Upper lobe of left lung (tissue), 6 donors: Measurements from ENCODE around the gene BLVRB. TPM values are rescaled to one million over a fixed set of nuclear protein-coding genes. Genes with fewer than 3 reads are reported as not detected.
A peak's percentile ranks its signal among the peaks of the same experiment; 100 is the strongest.
"Not testable (repeated sequence)": the region's sequence is repeated elsewhere in the genome, so short reads cannot be mapped to it uniquely, and the experiment has no call there.

Experiments
- ATAC-seq, 2 donors: fragments of 200-7000 bp; cut with Tn5 transposase; one replicate each; pipeline ENCODE4 v1.9.1; 2022; ENCODE audit warnings: mild to moderate bottlenecking in 2 of 2, moderate library complexity in 2 of 2; ENCODE audit not compliant: low FRiP score in 2 of 2
- DNase-seq, 2 donors: peaks; one replicate each; pipeline ENCODE4 v3.0.0-alpha.2; 2019 to 2020
- H3K27ac ChIP-seq, 4 donors: fragments of 200-600 bp; sonication (generic); one replicate each; pipeline ENCODE4 v1.5.1; 2016 to 2019
- H3K27me3 ChIP-seq, 4 donors: fragments of 200-600 bp; sonication (generic); one replicate each; pipeline ENCODE4 v1.5.1; 2017 to 2019
- H3K36me3 ChIP-seq, 4 donors: fragments of 200-600 bp; sonication (generic); one replicate each; pipeline ENCODE4 v1.5.1; 2016 to 2019
- H3K4me1 ChIP-seq, 4 donors: fragments of 200-600 bp; sonication (generic); one replicate each; pipeline ENCODE4 v1.5.1; 2018 to 2019
- H3K4me3 ChIP-seq, 4 donors: fragments of 200-600 bp; sonication (generic); one replicate each; pipeline ENCODE4 v1.5.1; 2017 to 2019; ENCODE audit warnings: mild to moderate bottlenecking in 2 of 4, moderate library complexity in 1 of 4
- H3K9me3 ChIP-seq, 4 donors: fragments of 200-600 bp; sonication (generic); one replicate each; pipeline ENCODE4 v1.5.1; 2018 to 2019
- EP300 ChIP-seq, 4 donors: sonication (generic); formaldehyde crosslinking; IDR thresholded peaks; one replicate each; pipeline ENCODE4 v1.5.1; 2017; ENCODE audit warnings: antibody characterized with exemption in 4 of 4, control low read depth in 2 of 4
- POLR2A ChIP-seq, 4 donors: fragments of 450-650 bp; IDR thresholded peaks; one replicate each; pipeline ENCODE4 v1.5.1; 2016 to 2017; ENCODE audit warnings: antibody characterized with exemption in 4 of 4, mild to moderate bottlenecking in 2 of 4
- POLR2AphosphoS5 ChIP-seq, 2 donors: sonication (generic); formaldehyde crosslinking; IDR thresholded peaks; one replicate each; pipeline ENCODE4 v1.5.1; 2017; ENCODE audit warnings: antibody characterized with exemption in 2 of 2
- WGBS, 2 donors: methylation state at CpG; one replicate each; pipeline ENCODE4 v1.1.5; 2017 to 2018; 5-methylcytosine and 5-hydroxymethylcytosine counted together
- total RNA-seq, 6 donors: library from RNA; depleted of rRNA in 4 of 6; stranded (reverse); fragments of >200 nt in 4 of 6; gene quantifications; one replicate each; pipeline versions ENCODE4 v1.1.0 to v1.2.1, GENCODE V29; 2016 to 2021
- TF ChIP-seq, protein P1 (sequence below), 6 experiments: fragments of 450-650 bp in 4 of 6; fragments of 200-600 bp in 2 of 6; sonication (generic) in 2 of 6; IDR thresholded peaks; one replicate each; pipeline ENCODE4 v1.5.1; 2016 to 2019; ENCODE audit warnings: antibody characterized with exemption in 6 of 6
- donor health status: DM: no; HTN: no; CAD: no; lungs with moderate emphysema.
- donor health status: DM: no; HTN: yes; CAD: no; lungs with severe emphysema.

Gene BLVRB
- total RNA-seq, 6 donors from 2014 or later = 77.5 to 379 (median 223) TPM

DNA sequence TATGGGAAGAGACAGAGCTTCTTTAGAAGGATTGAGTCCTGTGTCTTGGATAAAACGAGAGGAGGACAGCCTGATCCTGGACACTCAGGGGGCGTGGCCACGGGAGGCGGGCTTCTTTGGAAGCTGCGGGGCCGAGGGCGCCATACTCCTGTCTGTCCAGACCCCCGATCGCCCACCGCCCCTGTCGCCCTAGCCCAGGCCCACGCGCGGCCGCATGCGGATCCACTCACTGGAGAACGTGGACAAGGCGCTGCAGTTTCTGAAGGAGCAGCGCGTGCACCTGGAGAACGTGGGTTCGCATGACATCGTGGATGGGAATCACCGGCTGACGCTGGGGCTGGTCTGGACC is 24.3 kb upstream of the BLVRB start:
- Histone ChIP-seq H3K4me3 (no peak overlapping the region), H3K9me3 (no peaks in the 10 kb centered on the region), H3K36me3 (no peaks in the 10 kb centered on the region), H3K27ac (no peak overlapping the region), H3K4me1 (peaks cover 0 to 9% (median 3%) of the 10 kb centered on the region in 4 donors), H3K27me3 (peaks cover 0 to 11% (median 0%) of the 10 kb centered on the region in 4 donors)
- DNase-seq = peak in 1 of 2 donors; percentile 83
- no peak for TF ChIP-seq POLR2AphosphoS5 (IDR thresholded peaks at IDR 0.05)
- TF ChIP-seq, protein P1, sequence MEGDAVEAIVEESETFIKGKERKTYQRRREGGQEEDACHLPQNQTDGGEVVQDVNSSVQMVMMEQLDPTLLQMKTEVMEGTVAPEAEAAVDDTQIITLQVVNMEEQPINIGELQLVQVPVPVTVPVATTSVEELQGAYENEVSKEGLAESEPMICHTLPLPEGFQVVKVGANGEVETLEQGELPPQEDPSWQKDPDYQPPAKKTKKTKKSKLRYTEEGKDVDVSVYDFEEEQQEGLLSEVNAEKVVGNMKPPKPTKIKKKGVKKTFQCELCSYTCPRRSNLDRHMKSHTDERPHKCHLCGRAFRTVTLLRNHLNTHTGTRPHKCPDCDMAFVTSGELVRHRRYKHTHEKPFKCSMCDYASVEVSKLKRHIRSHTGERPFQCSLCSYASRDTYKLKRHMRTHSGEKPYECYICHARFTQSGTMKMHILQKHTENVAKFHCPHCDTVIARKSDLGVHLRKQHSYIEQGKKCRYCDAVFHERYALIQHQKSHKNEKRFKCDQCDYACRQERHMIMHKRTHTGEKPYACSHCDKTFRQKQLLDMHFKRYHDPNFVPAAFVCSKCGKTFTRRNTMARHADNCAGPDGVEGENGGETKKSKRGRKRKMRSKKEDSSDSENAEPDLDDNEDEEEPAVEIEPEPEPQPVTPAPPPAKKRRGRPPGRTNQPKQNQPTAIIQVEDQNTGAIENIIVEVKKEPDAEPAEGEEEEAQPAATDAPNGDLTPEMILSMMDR (IDR thresholded peaks at IDR 0.05) = no peak
- no peak for TF ChIP-seq POLR2A (IDR thresholded peaks at IDR 0.05)
- TF ChIP-seq EP300 (IDR thresholded peaks at IDR 0.05) = no peak
- no peak for ATAC-seq
- WGBS, 2 donors = 63 to 80% methylated on average over 16 to 25 of the region's 25 CpGs

DNA sequence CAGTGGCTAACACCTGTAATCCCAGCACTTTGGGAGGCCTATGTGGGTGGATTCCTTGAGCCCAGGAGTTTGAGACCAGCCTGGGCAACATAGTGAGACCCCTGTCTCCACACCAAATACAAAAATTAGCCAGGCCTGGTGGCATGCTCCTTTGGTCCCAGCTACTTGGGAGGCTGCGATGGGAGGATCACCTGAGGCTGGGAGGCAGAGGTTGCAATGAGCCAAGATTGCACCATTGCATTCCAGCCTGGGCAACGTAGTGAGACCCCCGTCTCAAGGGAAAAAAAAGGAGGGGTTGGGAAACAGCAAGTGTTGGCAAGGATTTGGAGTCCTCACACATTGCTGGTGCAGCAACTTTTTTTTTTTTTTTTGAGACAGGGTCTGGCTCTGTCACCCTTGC is 20.5 kb upstream of the BLVRB start:
- no peak for ATAC-seq
- 79 to 87% methylated on average over 3 of the region's 3 CpGs for WGBS, 2 donors
- H3K4me3 ChIP-seq = no peak overlapping the region

DNA sequence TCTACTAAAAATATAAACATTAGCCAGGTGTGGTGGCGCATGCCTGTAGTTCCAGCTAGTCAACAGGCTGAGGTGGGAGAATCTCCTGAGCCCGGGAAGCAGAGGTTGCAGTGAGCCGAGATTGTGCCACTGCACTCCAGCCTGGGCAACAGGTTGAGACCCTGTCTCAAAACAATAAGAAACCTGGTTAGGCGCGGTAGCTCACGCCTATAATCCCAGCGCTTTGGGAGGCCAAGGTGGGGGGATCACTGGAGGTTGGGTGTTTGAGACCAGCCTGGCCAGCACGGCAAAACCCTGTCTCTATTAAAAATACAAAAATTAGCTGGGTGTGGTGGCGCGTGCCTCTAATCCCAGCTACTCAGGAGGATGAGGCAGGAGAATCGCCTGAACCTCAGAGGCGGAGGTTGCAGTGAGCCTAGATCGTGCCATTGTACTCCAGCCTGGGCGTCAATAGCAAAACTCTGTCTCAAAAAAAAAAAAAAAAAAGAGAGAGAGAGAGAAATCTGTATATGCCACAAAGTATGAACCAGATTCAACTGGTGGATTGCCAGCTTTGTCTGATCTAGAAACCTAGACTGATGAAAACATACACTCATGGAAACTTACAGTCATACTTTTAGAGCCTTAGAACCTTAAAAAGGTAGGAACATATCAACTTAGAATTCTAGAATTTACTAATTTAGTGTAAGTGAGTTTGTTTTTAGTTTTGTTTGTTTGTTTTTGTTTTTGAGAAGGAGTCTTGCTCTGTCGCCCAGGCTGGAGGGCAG is 10.5 kb upstream of the BLVRB start:
- H3K9me3 ChIP-seq = not testable (repeated sequence)
- 91% methylated on average over 15 of the region's 15 CpGs for WGBS, 2 donors

More for the DNA sequence above, 20.5 kb upstream of the BLVRB start:
- Histone ChIP-seq H3K9me3 (no peaks in the 10 kb centered on the region), H3K27me3 (peaks cover 0 to 11% (median 0%) of the 10 kb centered on the region in 4 donors), H3K4me1 (peaks cover 0 to 9% (median 3%) of the 10 kb centered on the region in 4 donors), H3K27ac (no peak overlapping the region), H3K36me3 (no peaks in the 10 kb centered on the region)
- TF ChIP-seq, protein P1 (IDR thresholded peaks at IDR 0.05) = no peak
- no peak for DNase-seq

DNA sequence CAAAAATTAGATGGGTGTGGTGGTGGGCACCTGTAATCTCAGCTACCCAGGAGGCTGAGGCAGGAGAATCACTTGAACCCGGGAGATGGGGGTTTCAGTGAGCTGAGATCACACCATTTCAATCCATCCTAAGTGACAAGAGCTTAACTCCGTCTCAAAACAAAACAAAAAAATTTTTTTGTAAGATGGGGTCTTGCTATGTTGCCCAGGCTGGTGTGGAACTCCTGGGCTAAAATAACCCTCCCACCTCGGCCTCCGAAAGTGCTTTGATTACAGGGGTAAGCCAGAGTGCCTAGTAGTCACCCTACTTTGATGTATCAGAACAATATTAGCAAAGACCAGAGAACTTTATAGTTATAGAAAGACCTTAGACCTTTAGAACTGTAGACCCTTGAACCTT is 9.2 kb upstream of the BLVRB start:
- 87 to 96% methylated on average over 4 of the region's 4 CpGs for WGBS, 2 donors
- no peaks in the 10 kb centered on the region for H3K9me3 ChIP-seq
- H3K36me3 ChIP-seq = no peaks in the 10 kb centered on the region
- TF ChIP-seq, protein P1 (IDR thresholded peaks at IDR 0.05) = no peak
- no peak for TF ChIP-seq POLR2AphosphoS5 (IDR thresholded peaks at IDR 0.05)
- no peak for TF ChIP-seq EP300 (IDR thresholded peaks at IDR 0.05)
- no peak for TF ChIP-seq POLR2A (IDR thresholded peaks at IDR 0.05)
- H3K27me3 ChIP-seq = no peaks in the 10 kb centered on the region
- no peaks in the 10 kb centered on the region for H3K4me1 ChIP-seq
- no peak overlapping the region for H3K4me3 ChIP-seq
- no peak for ATAC-seq
- no peak overlapping the region for H3K27ac ChIP-seq
- DNase-seq = no peak

More for the DNA sequence above, 10.5 kb upstream of the BLVRB start:
- H3K27ac ChIP-seq, H3K36me3 ChIP-seq, ATAC-seq, DNase-seq, H3K27me3 ChIP-seq, H3K4me1 ChIP-seq, H3K4me3 ChIP-seq: not testable (repeated sequence)

DNA sequence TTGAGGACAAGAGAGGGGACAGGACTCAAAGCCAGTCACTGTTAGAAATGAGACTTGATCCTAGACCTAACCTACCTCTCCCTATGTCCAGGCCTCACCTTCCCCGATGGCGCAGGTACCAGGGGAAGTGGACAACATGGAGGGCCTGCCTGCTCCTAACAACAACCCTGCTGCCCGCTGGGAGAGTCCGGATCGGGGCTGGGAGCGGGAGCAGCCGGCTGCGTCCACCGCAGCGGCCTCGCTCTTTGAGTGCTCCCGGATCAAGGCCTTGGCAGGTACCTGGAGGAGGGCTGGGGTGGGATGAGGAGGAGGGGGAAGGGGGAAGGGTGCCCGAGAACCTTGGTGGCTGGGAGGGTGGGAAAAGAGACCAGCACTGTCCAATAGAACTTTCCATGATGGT is 7.0 kb upstream of the BLVRB start:
- DNase-seq (peak in 1 of 2 donors; percentile 47), ATAC-seq (no peak)
- Histone ChIP-seq H3K4me3 (no peak overlapping the region), H3K27me3 (peaks cover 0 to 1% (median 0%) of the 10 kb centered on the region in 4 donors), H3K36me3 (no peaks in the 10 kb centered on the region), H3K9me3 (no peaks in the 10 kb centered on the region), H3K27ac (no peak overlapping the region), H3K4me1 (peaks cover 0 to 1% (median under 1%) of the 10 kb centered on the region in 4 donors)
- 88 to 91% methylated on average over 9 to 13 of the region's 13 CpGs for WGBS, 2 donors
- TF ChIP-seq POLR2A (IDR thresholded peaks at IDR 0.05) (no peak), POLR2AphosphoS5 (IDR thresholded peaks at IDR 0.05) (no peak), EP300 (IDR thresholded peaks at IDR 0.05) (no peak)
- TF ChIP-seq, protein P1 (IDR thresholded peaks at IDR 0.05) = no peak
